HFFc6 (cell line): ENCODE data around the gene KIRREL3. TPM values are rescaled to one million over a fixed set of nuclear protein-coding genes. Genes with fewer than 3 reads are reported as not detected.

ENCODE experiments used
- DNase-seq: peaks from one replicate; pipeline ENCODE4 v3.0.0-alpha.2; 2018
- H3K27ac Mint-ChIP-seq: 2 replicates; pipeline ENCODE4 v1.8.0; 2020; ENCODE audit warnings: mild to moderate bottlenecking, mixed read lengths
- H3K27me3 Mint-ChIP-seq: 2 replicates; pipeline ENCODE4 v1.8.0; 2021; ENCODE audit warnings: mild to moderate bottlenecking, moderate library complexity, mixed read lengths; ENCODE audit not compliant: insufficient read depth
- H3K36me3 Mint-ChIP-seq: 2 replicates; pipeline ENCODE4 v1.8.0; 2021; ENCODE audit warnings: low read depth, mixed read lengths
- H3K4me1 Mint-ChIP-seq: 2 replicates; pipeline ENCODE4 v1.8.0; 2020; ENCODE audit warnings: low read depth, mixed read lengths
- H3K4me3 Mint-ChIP-seq: 2 replicates; pipeline ENCODE4 v1.8.0; 2020; ENCODE audit warnings: mild to moderate bottlenecking, moderate library complexity, mixed read lengths
- H3K9me3 Mint-ChIP-seq: 2 replicates; pipeline ENCODE4 v1.8.0; 2020; ENCODE audit warnings: mild to moderate bottlenecking, mixed read lengths
- total RNA-seq, 6 experiments: library from RNA; stranded (reverse); fragmentation: NEBNext Ultra II Directional; extraction: Animal tissue kit (Norgen Biotek cat#: 25700); gene quantifications; 2 replicates in 1 of 6; 3 replicates in 5 of 6; pipeline ENCODE4 v1.2.3, GENCODE V29; 2021
- TF ChIP-seq, protein P1 (sequence below): fragments of 200-600 bp; sonication (generic); IDR thresholded peaks from 2 replicates; pipeline ENCODE4 v1.5.0; 2021; ENCODE audit warnings: antibody characterized with exemption, mild to moderate bottlenecking

Gene KIRREL3
- total RNA-seq, 6 experiments from 2014 or later, result 22.2 to 38.2 (median 33.2) TPM

DNA sequence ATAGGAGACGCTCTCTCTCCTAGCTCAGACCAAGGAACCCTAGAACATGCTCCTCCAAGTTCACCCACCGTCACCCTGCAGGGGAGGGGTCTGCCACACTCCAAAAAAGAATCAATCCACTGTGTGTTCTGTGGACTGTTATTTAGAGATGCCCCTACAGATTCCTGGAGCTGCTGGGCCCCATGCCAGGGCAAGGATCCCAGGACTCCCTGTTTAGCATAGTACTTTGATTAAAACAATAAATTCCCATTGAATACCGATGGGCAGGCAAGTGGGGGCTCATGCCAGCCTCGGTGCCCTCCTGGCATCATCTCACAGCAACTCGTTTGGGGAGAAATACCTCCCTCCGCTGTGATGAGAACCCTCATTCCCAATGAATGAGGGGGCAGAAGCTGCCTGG is 397.6 kb downstream of the KIRREL3 start:
- H3K27me3 Mint-ChIP-seq, result peaks cover 1% of the 10 kb centered on the region; the same call in 1 of the 2 replicates
- H3K4me1 Mint-ChIP-seq, result peaks cover 18% of the 10 kb centered on the region
- no peak overlapping the region for H3K4me3 Mint-ChIP-seq
- TF ChIP-seq, protein P1, sequence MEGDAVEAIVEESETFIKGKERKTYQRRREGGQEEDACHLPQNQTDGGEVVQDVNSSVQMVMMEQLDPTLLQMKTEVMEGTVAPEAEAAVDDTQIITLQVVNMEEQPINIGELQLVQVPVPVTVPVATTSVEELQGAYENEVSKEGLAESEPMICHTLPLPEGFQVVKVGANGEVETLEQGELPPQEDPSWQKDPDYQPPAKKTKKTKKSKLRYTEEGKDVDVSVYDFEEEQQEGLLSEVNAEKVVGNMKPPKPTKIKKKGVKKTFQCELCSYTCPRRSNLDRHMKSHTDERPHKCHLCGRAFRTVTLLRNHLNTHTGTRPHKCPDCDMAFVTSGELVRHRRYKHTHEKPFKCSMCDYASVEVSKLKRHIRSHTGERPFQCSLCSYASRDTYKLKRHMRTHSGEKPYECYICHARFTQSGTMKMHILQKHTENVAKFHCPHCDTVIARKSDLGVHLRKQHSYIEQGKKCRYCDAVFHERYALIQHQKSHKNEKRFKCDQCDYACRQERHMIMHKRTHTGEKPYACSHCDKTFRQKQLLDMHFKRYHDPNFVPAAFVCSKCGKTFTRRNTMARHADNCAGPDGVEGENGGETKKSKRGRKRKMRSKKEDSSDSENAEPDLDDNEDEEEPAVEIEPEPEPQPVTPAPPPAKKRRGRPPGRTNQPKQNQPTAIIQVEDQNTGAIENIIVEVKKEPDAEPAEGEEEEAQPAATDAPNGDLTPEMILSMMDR, result no peak
- no peak for DNase-seq
- no peak overlapping the region for H3K27ac Mint-ChIP-seq
- peaks cover 15% of the 10 kb centered on the region for H3K36me3 Mint-ChIP-seq
- no peaks in the 10 kb centered on the region; the same call in 1 of the 2 replicates for H3K9me3 Mint-ChIP-seq

GRCh38 chr11:126602349-126602940 is 398.1 kb downstream of the KIRREL3 start:
- Mint-ChIP-seq H3K4me3 (no peak overlapping the region), H3K27ac (no peak overlapping the region), H3K36me3 (peaks cover 18% of the 10 kb centered on the region), H3K27me3 (peaks cover 1% of the 10 kb centered on the region; the same call in 1 of the 2 replicates), H3K4me1 (peaks cover 17% of the 10 kb centered on the region), H3K9me3 (no peaks in the 10 kb centered on the region; the same call in 1 of the 2 replicates)
- no peak for DNase-seq
- TF ChIP-seq, protein P1, result no peak

DNA sequence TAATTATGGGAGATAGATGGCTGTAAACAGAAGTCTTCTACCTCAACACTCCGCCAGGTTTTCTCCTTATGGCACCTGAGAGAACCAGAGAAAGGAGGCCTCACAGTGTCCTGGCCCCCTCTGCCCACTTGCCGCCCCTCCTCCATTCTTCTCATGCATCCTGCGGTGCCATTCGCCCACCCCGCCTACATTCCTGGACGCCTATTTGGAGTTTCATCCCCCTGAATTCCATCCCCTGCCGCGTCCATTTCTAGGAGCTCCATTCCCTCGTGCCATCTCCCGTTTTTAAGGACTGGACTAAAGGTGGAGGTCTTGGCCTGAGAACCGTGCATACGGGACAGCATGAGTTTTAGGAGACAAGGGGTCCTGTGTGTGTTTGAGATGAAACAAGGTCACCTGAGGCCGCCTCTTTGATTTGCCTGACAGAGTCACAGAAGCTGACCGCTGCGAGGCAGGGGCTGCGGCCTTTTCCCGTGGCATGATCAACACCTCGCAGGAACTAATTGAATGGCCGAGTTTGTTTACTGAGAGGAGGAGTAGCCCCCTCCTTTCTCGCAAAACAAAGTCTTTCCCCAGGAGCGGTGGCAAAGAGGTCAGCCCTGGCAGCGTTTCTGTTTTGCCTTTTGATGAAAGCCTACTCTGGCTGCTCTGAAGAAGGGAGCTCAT is 398.9 kb downstream of the KIRREL3 start:
- H3K4me1 Mint-ChIP-seq, result peaks cover 9% of the 10 kb centered on the region
- no peak for DNase-seq
- no peak overlapping the region for H3K4me3 Mint-ChIP-seq
- TF ChIP-seq, protein P1, result no peak
- H3K9me3 Mint-ChIP-seq, result no peaks in the 10 kb centered on the region; the same call in 1 of the 2 replicates
- no peak overlapping the region for H3K27ac Mint-ChIP-seq
- peaks cover 18% of the 10 kb centered on the region for H3K36me3 Mint-ChIP-seq
- peaks cover 1% of the 10 kb centered on the region; the same call in 1 of the 2 replicates for H3K27me3 Mint-ChIP-seq

DNA sequence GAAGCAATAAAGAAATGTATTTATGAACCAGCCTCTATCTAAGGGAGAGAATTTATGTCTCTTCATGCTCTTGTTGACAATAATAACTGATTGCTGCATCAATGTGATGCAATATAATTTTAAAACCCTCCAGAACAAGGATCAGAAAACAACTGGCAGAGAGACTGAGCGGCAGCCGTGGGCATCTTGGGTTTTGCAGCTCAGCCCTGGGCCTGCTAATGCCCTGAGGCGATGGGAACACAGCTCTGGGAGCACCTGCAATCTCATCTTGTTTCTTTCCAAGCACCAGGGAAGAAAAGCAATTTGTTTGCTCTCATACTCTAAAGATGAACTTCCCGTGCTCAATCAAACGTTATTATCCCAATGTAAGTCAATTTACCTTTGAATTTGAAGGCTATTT is 399.4 kb downstream of the KIRREL3 start:
- H3K27ac Mint-ChIP-seq, result no peak overlapping the region
- no peak for DNase-seq
- TF ChIP-seq, protein P1, result no peak
- peaks cover 1% of the 10 kb centered on the region; the same call in 1 of the 2 replicates for H3K27me3 Mint-ChIP-seq
- H3K4me3 Mint-ChIP-seq, result no peak overlapping the region
- H3K4me1 Mint-ChIP-seq, result peaks cover 7% of the 10 kb centered on the region
- peaks cover 18% of the 10 kb centered on the region for H3K36me3 Mint-ChIP-seq
- no peaks in the 10 kb centered on the region; the same call in 1 of the 2 replicates for H3K9me3 Mint-ChIP-seq

- Mint-ChIP-seq H3K4me1 (peaks cover 7% of the 10 kb centered on the region), H3K36me3 (peaks cover 18% of the 10 kb centered on the region), H3K27ac (no peak overlapping the region), H3K9me3 (no peaks in the 10 kb centered on the region; the same call in 1 of the 2 replicates), H3K4me3 (no peak overlapping the region), H3K27me3 (peaks cover 1% of the 10 kb centered on the region; the same call in 1 of the 2 replicates)
- TF ChIP-seq, protein P1, result no peak
- no peak for DNase-seq
These were observed 401.2 kb downstream of the KIRREL3 start for GRCh38 chr11:126599217-126599897.
